NCI-H1092 (cell line): ENCODE data around the gene RAET1E.
"Not testable (repeated sequence)": the region's sequence is repeated elsewhere in the genome, so short reads cannot be mapped to it uniquely, and the experiment has no call there.

Experiments used
- DNase-seq: peaks from one replicate; lab custom pipeline; 2025; lab: John Stamatoyannopoulos, UW

RAET1E gene

GRCh38 chr6:149897855-149898744, at the start of gene RAET1E:
Gene RAET1E, minus strand, starts transcription at chr6:149898113. Its CDS starts 7,212 bp downstream, at chr6:149890901.
- DNase-seq: no peak

GRCh38 chr6:149947533-149947932, 49.6 kb upstream of the RAET1E start:
- DNase-seq: not testable (repeated sequence)

GRCh38 chr6:149946631-149947030, 48.7 kb upstream of the RAET1E start:
- not testable (repeated sequence) for DNase-seq

- not testable (repeated sequence) for DNase-seq
Observed at GRCh38 chr6:149945276-149945675, 47.4 kb upstream of the RAET1E start.

- DNase-seq: not testable (repeated sequence)
Observed at GRCh38 chr6:149943321-149943720, 45.4 kb upstream of the RAET1E start.

- no peak for DNase-seq
Observed at GRCh38 chr6:149942461-149942829, 44.5 kb upstream of the RAET1E start.

- DNase-seq: peak; percentile 73
Observed at GRCh38 chr6:149941583-149942460, 43.9 kb upstream of the RAET1E start, which contains the start of gene ULBP2. Gene ULBP2, plus strand, starts transcription at chr6:149942014. Its CDS starts 59 bp downstream, at chr6:149942073.

GRCh38 chr6:149940672-149940982, 42.7 kb upstream of the RAET1E start:
- DNase-seq: no peak

- DNase-seq: no peak
Observed at GRCh38 chr6:149939909-149940671, 42.2 kb upstream of the RAET1E start.

- no peak for DNase-seq
Observed at GRCh38 chr6:149939356-149939648, 41.4 kb upstream of the RAET1E start.

- DNase-seq: no peak
Observed at GRCh38 chr6:149938571-149939355, 40.9 kb upstream of the RAET1E start.

- not testable (repeated sequence) for DNase-seq
Observed at GRCh38 chr6:149938013-149938570, 40.2 kb upstream of the RAET1E start.

- no peak for DNase-seq
Observed at GRCh38 chr6:149936743-149937142, 38.8 kb upstream of the RAET1E start.

GRCh38 chr6:149935668-149936067, 37.8 kb upstream of the RAET1E start:
- no peak for DNase-seq

- DNase-seq: no peak
Observed at GRCh38 chr6:149935246-149935645, 37.3 kb upstream of the RAET1E start.

GRCh38 chr6:149934249-149935156, 36.6 kb upstream of the RAET1E start:
- DNase-seq: peak; percentile 45

GRCh38 chr6:149933461-149933860, 35.5 kb upstream of the RAET1E start:
- DNase-seq: no peak

GRCh38 chr6:149933036-149933435, 35.1 kb upstream of the RAET1E start:
- DNase-seq: no peak

GRCh38 chr6:149931501-149931900, 33.6 kb upstream of the RAET1E start:
- DNase-seq: no peak

GRCh38 chr6:149929422-149929821, 31.5 kb upstream of the RAET1E start:
- no peak for DNase-seq
